Activated CD8-positive, alpha-beta memory T cell treated with anti-CD3 and anti-CD28 coated beads, Interleukin-2, amount 50 U/mL, for 1 hour (primary cell): ENCODE measurements around the gene COL27A1.

ENCODE experiments used
- DNase-seq: peaks from one replicate; pipeline ENCODE4 v3.0.0-alpha.2; 2020; ENCODE audit errors: extremely low read depth

The COL27A1 gene

GRCh38 chr9:114206221-114206789 lies 51.0 kb downstream of the COL27A1 start:
- DNase-seq: no peak

- DNase-seq: no peak
Measured at GRCh38 chr9:114207034-114207810, 51.9 kb downstream of the COL27A1 start.

GRCh38 chr9:114207845-114208244 lies 52.5 kb downstream of the COL27A1 start:
- DNase-seq: no peak

GRCh38 chr9:114209151-114209550 lies 53.8 kb downstream of the COL27A1 start:
- DNase-seq: no peak

GRCh38 chr9:114210136-114210535 lies 54.8 kb downstream of the COL27A1 start:
- DNase-seq: no peak

DNA sequence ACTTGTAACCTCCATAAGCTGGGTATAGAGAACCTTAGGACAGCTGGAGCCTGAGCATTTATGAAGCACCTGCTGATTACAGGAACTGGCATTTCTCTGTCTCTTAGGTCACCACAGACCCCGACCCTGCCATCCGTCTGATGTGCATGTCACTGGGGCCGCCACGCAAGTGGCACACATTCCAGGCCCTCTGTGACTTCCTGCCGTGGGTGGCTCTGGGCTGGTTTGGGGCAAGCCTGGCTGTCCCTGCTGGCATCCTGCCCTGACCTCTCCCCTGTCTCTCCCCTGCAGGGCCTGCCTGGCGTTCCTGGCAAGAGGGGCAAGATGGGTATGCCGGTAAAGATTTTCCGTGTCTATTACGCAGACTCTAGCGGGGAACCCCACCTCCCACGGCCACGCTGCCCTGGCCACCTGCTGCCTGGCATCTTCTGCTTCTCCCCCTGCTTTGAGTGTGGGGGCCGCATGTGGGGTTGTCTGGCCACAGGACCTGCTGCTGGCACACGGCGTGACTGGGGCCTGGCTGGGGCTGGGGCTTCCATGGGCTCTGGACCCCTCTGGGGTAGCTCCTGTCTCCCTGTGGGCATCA lies 55.4 kb downstream of the COL27A1 start:
- no peak for DNase-seq

- no peak for DNase-seq
Measured at GRCh38 chr9:114212826-114213225, 57.5 kb downstream of the COL27A1 start.

GRCh38 chr9:114213566-114213965 lies 58.2 kb downstream of the COL27A1 start:
- DNase-seq: no peak

DNA sequence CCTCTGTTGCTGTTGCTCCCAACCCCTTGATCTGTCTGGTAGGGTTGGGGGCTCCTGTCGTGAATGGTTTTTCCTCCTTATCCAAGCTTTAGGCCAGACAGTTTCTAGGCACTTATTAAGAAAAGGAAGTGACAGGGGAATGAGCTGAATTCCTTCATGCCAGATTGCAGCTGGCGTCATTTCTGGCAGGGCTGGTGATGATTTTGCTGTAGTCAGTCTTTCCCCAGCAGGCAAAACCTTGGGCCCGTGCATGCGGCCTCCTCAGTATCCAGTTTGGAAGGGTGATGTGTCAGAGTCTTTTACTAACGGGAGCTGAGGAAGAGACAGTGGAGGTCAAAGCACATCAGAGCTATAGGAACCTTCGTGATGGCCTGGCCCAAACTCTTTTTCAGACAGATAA lies 58.8 kb downstream of the COL27A1 start:
- no peak for DNase-seq

GRCh38 chr9:114214686-114215414 lies 59.5 kb downstream of the COL27A1 start:
- DNase-seq: no peak

DNA sequence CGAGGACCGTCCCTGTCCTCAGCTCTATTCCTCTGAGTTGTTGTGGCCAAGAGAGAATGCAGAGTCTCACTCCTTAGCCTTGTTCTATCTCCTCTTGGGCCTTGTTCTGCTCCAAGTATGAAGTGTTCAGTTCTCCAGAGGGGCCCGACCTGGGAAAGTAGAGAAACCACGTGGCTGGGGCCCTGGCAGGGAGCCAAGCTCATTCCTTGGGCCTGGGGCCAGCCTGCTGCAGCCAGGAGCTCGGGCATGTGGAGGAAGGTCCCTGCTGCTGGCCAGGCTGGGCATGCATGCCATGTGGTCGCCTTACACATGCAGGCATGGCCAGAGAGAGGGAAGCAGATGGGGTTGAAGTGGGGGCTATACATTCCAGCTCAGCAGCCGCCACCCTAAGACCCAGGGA lies 60.7 kb downstream of the COL27A1 start:
- DNase-seq: no peak

- no peak for DNase-seq
Measured at GRCh38 chr9:114216976-114217375, 61.6 kb downstream of the COL27A1 start.

- no peak for DNase-seq
Measured at GRCh38 chr9:114218264-114219120, 63.2 kb downstream of the COL27A1 start.

DNA sequence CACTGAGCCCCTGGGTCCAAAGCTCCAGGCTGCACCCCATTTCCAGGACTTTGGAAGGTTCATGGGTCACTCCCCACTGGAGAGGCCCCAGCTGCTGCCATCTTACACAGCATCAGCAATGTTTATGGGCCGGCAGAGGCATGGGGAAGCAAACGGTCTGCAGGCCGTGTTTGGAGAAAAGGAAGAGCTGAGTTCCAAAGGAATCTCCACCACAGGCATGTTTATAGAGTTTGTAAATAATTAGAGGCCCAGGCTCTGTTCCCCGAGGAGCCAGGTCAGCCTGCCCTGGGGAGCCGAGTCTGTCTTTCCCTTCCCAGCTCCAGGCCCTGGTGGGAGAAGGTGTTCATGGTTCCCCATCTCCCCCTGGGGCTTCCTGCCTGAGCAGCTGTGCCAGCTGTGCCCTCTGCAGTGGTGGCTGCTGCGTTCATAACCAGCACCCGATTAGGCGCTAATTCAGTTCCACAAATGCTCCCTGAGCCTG lies 64.8 kb downstream of the COL27A1 start:
- DNase-seq: no peak

GRCh38 chr9:114221706-114222465 lies 66.5 kb downstream of the COL27A1 start:
- no peak for DNase-seq

DNA sequence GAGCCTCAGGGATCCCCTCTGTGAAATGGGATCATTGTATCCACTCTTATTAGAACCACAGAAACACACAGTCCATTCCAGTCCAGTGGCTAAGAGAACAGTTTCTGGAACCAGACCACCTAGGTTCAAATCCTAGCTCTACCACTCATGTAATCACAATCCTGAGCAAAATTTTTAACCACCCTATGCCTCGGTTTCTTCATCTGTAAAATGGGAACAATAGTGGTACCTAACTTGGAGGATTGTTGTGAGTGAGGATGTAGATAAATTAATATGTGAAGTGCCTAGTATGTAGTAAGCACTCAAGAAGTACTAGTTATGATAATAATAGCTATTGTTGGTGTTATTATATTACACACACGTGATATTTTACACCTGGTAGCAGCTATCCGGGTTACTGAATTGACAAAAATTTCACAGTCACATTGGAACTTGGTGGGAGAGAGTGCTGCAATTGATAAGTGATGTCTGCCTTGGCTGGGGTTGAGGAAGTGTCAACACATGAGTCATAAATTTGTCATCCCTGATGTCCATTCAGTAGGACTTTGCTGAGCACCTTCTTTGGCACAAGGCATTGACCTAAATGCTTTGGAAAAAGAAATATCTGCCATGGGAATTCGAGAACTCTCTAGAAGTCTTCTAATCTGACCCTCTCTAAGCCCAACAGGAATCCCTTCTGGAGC lies 68.4 kb downstream of the COL27A1 start:
- no peak for DNase-seq

DNA sequence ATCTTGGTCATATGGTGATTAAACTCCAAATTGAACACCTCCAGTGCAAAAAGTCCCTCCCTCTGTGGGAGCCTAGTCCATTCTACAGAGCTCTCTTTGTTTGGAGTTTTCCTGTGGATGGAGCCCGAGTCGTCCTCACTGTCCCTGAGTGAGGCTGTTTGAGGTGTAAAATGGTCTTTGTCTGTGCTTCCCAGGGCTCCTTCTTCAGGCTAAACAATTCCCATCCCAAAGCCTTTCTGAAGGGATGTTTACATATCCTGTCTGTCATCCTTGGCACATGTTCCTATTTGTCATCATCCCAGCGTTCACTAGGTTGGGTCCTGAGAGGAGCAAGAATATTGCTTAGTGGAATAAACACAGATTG lies 68.9 kb downstream of the COL27A1 start:
- DNase-seq: no peak

DNA sequence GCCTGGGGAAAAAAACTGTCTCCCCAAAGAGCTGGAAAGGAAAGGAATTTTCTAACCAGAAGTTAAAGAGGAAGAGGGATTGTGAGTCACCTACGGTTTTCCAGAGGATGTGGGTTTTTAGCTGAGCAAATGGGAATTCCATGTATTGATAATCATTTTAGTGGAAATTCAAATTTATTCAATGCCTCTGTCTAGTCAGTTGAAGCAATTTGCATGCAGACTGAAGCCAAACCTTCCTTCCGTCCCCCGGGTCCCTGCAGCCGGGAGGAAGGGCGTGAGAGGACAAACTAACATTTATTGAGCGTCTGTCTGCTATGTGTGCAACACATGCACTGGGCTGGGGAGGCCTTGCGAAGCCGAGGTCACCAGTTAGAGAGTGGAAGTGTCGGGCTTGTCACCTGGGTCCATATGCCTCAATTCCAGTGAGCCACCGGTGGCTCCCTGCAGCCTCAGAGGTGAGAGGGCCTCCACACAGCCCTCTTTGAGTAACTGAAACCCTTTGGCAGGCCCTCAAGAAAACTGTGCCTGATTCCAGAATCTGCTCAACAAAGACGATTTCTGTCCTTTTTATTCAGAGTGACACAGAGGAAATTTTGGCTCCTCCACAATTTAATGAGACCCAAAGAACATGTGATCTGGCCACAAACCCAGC lies 70.3 kb downstream of the COL27A1 start:
- DNase-seq: no peak

DNA sequence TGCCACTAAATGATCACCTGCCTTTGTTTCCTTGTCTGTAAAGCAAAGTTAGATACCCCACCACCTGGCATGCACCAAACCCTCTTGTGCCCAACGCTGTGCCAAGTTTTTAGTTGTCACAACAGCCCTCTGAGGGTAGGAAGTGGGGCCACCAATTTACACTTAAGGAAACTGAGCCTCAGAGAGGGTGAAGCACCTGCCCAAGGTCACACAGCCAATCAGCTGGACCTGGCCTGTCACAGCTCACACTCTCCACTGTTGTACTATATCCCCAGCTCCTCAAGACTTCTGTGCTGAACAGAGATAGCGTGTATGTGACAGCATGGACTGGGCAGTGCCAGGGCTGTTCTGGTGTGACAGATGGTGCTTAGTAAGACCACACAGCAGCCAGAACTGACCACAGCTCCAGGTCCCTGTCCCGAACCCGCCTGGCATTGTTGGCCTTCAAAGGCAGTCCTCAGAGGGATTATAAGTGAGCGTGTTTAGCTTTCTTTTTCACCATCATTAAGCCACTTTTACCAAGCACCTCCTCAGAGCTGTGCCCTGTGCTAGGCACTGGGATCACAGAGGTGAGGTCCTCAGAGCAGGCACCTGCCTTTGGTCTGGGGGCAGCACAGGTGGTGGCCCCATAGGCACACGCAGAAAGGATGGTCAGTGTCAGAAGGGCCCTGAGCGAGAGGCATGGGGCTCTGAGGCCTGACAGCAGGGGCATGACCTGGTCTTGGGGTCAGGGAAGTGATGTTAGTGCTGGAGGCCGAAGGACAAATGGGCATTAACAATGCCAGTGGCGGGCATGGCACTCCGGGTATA lies 71.1 kb downstream of the COL27A1 start:
- no peak for DNase-seq
